K562 (cell line): ENCODE measurements around the gene SAMD11. TPM values are rescaled to one million over a fixed set of nuclear protein-coding genes. Genes with fewer than 3 reads are reported as not detected.

Source experiments
- ATAC-seq: fragments of 200-7000 bp; cut with Tn5 transposase; 3 replicates; pipeline ENCODE4 v1.9.1; 2020; ENCODE audit warnings: moderate library complexity
- BruUV-seq: library from RNA; stranded (reverse); fragments of 400-500 nt; replicated peaks from 2 replicates; lab custom pipeline; 2021; lab: Mats Ljungman, UMichigan
- CTCF ChIA-PET: fragments of 300-600 bp; formaldehyde crosslinking; extraction: SDS; loops from one replicate; lab custom pipeline; 2021; ENCODE audit warnings: low intra/inter-chr PET ratio; lab: Yijun Ruan, JAX
- POLR2A ChIA-PET: fragments of 300-600, 350-650 bp; sonication (Branson Sonifier 250); formaldehyde crosslinking; extraction: SDS; loops from one replicate; lab custom pipeline; 2021; ENCODE audit warnings: antibody characterized with exemption, inconsistent platforms; lab: Yijun Ruan, JAX
- DNase-seq, 4 experiments: peaks; one replicate each; pipeline versions ENCODE4 v3.0.0 to v3.0.0-alpha.2; 2011 to 2018; ENCODE audit warnings: low spot score in 3 of 4, mixed read lengths in 3 of 4; ENCODE audit errors: extremely low read depth in 1 of 4
- FAIRE-seq: peaks from 2 replicates; lab custom pipeline; 2011; peaks lifted over from hg19 to GRCh38; lab: Jason Lieb, UNC
- H2AFZ ChIP-seq: 2 replicates; pipeline ENCODE4 v1.6.0; 2011; ENCODE audit warnings: low read depth, low read length, control low read depth, inconsistent platforms
- H3K27ac ChIP-seq: fragments of 200-600 bp; 3 replicates; pipeline ENCODE4 v1.8.0; 2011; ENCODE audit warnings: low read depth, mild to moderate bottlenecking, control low read depth, inconsistent platforms, low read length, moderate library complexity, mixed read lengths; ENCODE audit errors: extremely low read depth
- H3K27me3 ChIP-seq, 2 experiments: fragments of 300-600 bp in 1 of 2; 2 replicates in 1 of 2; 3 replicates in 1 of 2; pipeline versions ENCODE4 v1.6.0 to v1.8.0; 2011; ENCODE audit warnings: inconsistent platforms in 2 of 2, low read length in 2 of 2, mild to moderate bottlenecking in 1 of 2, mixed read lengths in 1 of 2, moderate library complexity in 1 of 2; ENCODE audit not compliant: control insufficient read depth in 2 of 2, insufficient read depth in 2 of 2
- H3K36me3 ChIP-seq: fragments of 300-600 bp; 3 replicates; pipeline ENCODE4 v1.8.0; 2011; ENCODE audit warnings: mild to moderate bottlenecking, low read length, inconsistent platforms; ENCODE audit not compliant: control insufficient read depth, insufficient read depth
- H3K4me1 ChIP-seq, 2 experiments: fragments of 200-600 bp in 1 of 2; replicated peaks in 1 of 2; 2 replicates in 1 of 2; 3 replicates in 1 of 2; pipeline versions ENCODE4 v1.5.1 to v1.8.0; 2011; ENCODE audit warnings: inconsistent platforms in 2 of 2, low read length in 2 of 2, mild to moderate bottlenecking in 1 of 2, mixed read lengths in 1 of 2, moderate library complexity in 1 of 2; ENCODE audit not compliant: control insufficient read depth in 2 of 2, insufficient read depth in 2 of 2
- H3K4me2 ChIP-seq: 2 replicates; pipeline ENCODE4 v1.6.1; 2011; ENCODE audit warnings: low read length, control low read depth, inconsistent platforms, mixed read lengths; ENCODE audit not compliant: insufficient read depth
- H3K4me3 ChIP-seq: fragments of 200-600 bp; sonication (generic), shearing (Covaris generic); 2 replicates; pipeline ENCODE4 v1.5.1; 2016; ENCODE audit warnings: control low read depth, inconsistent platforms
- H3K79me2 ChIP-seq: fragments of 200-600 bp; 3 replicates; pipeline ENCODE4 v1.8.0; 2011; ENCODE audit warnings: low read length, inconsistent platforms; ENCODE audit not compliant: control insufficient read depth, insufficient read depth
- H3K9ac ChIP-seq, 2 experiments: 2 replicates each; pipeline versions ENCODE4 v1.6.0 to v1.6.1; 2011; ENCODE audit warnings: low read depth in 2 of 2, low read length in 2 of 2, control low read depth in 1 of 2, inconsistent platforms in 1 of 2, mild to moderate bottlenecking in 1 of 2, mixed read lengths in 1 of 2; ENCODE audit not compliant: insufficient read depth in 1 of 2
- H3K9me1 ChIP-seq: one replicate; pipeline ENCODE4 v1.6.0; 2011; ENCODE audit warnings: inconsistent platforms, mild to moderate bottlenecking, low read length, moderate library complexity; ENCODE audit not compliant: control insufficient read depth, insufficient read depth
- H3K9me3 ChIP-seq: replicated peaks from 2 replicates; pipeline ENCODE4 v1.5.1; 2011; ENCODE audit warnings: low read depth, low read length, inconsistent platforms; ENCODE audit not compliant: control insufficient read depth, insufficient read depth
- H4K20me1 ChIP-seq: replicated peaks from 2 replicates; pipeline ENCODE4 v1.6.1; 2011; ENCODE audit warnings: low read length, inconsistent platforms, mixed read lengths; ENCODE audit not compliant: control insufficient read depth, insufficient read depth
- BHLHE40 ChIP-seq: IDR thresholded peaks from 2 replicates; pipeline ENCODE4 v1.6.1; 2011; ENCODE audit warnings: low read length, improper control_type of control experiment
- CBX5 ChIP-seq: IDR thresholded peaks from 2 replicates; pipeline ENCODE4 v1.6.1; 2014; ENCODE audit warnings: low read depth, borderline replicate concordance
- KAT7 ChIP-seq: sonication (generic); formaldehyde crosslinking; IDR thresholded peaks from 2 replicates; pipeline ENCODE4 v1.8.0; 2022; ENCODE audit warnings: missing genetic modification reagents, mild to moderate bottlenecking, borderline replicate concordance
- SAFB2 ChIP-seq: fragments of 200-400 bp; formaldehyde crosslinking; IDR thresholded peaks from 2 replicates; pipeline ENCODE4 v1.6.1; 2018; ENCODE audit warnings: borderline replicate concordance, low read length, low read depth, moderate library complexity; ENCODE audit not compliant: severe bottlenecking
- TFAP4 ChIP-seq: sonication (generic); formaldehyde crosslinking; IDR thresholded peaks from 2 replicates; pipeline ENCODE4 v1.8.0; 2022; ENCODE audit warnings: missing genetic modification reagents, mild to moderate bottlenecking, moderate library complexity, borderline replicate concordance
- XRCC5 ChIP-seq: fragments of 200-400 bp; formaldehyde crosslinking; IDR thresholded peaks from 2 replicates; pipeline ENCODE4 v1.6.1; 2017; ENCODE audit warnings: low read depth, mild to moderate bottlenecking, low read length
- ZNF431 ChIP-seq: sonication (generic); formaldehyde crosslinking; IDR thresholded peaks from 2 replicates; pipeline ENCODE4 v1.8.0; 2022; ENCODE audit warnings: mild to moderate bottlenecking, missing genetic modification reagents
- ZNF518B ChIP-seq: fragments of 250-450 bp; sonication (Bioruptor Pico); IDR thresholded peaks from 2 replicates; pipeline ENCODE4 v1.5.0; 2021; ENCODE audit warnings: mild to moderate bottlenecking, moderate library complexity
- ZNF551 ChIP-seq: fragments of 250-450 bp; sonication (Bioruptor Pico); IDR thresholded peaks from 2 replicates; pipeline ENCODE4 v1.5.0; 2021; ENCODE audit warnings: mild to moderate bottlenecking, moderate library complexity
- ZNF707 ChIP-seq: fragments of 250-450 bp; sonication (Bioruptor Pico); conservative IDR thresholded peaks from 2 replicates; pipeline ENCODE4 v1.8.0; 2022; ENCODE audit warnings: inconsistent platforms, mild to moderate bottlenecking, moderate library complexity
- ZNF766 ChIP-seq: fragments of 200-800 bp; sonication (Bioruptor generic); conservative IDR thresholded peaks from 2 replicates; pipeline ENCODE4 v1.6.1; 2016; ENCODE audit warnings: missing genetic modification characterization, missing compliant biosample characterization
- WGBS: fragments of 100-300 bp; shearing (Covaris generic); methylation state at CpG from one replicate; pipeline ENCODE4 v1.1.6; 2016; ENCODE audit warnings: low coverage, mixed read lengths; ENCODE audit not compliant: insufficient coverage; ENCODE audit errors: missing lambda C conversion rate; 5-methylcytosine and 5-hydroxymethylcytosine counted together
- in situ Hi-C: fragments of 300-500 bp; cut with MboI; formaldehyde crosslinking; loops from 4 replicates; pipeline ENCODE4 v1.15.0; 2018; ENCODE audit warnings: inconsistent platforms, mixed read lengths
- intact Hi-C: fragments of 100-400 bp; cut with micrococcal nuclease; formaldehyde crosslinking; loops from 2 replicates; pipeline ENCODE4 v1.14.2; 2022
- polyA plus RNA-seq, 8 experiments: library from polyadenylated mRNA; depleted of rRNA in 4 of 8; stranded (reverse) in 5 of 8; unstranded in 3 of 8; fragments of >200 nt; fragmentation: Nextera tagmentation in 2 of 8; fragmentation: Illumina TruSeq in 1 of 8; extraction: Ambion mirVana in 2 of 8; extraction: Trizol in 1 of 8; gene quantifications; 2 replicates each; pipeline versions ENCODE4 v1.2.1 to v1.2.3, GENCODE V29; 2011 to 2014; ENCODE audit warnings: inconsistent platforms in 1 of 8, missing spikeins in 1 of 8
- total RNA-seq, 7 experiments: library from RNA; depleted of rRNA in 6 of 7; stranded (reverse); fragments of >200 nt in 6 of 7; fragmentation: Illumina TruSeq in 2 of 7; extraction: Trizol in 2 of 7; gene quantifications; 2 replicates each; pipeline versions ENCODE4 v1.2.1 to v1.2.3, GENCODE V29; 2011 to 2021; ENCODE audit warnings: low replicate concordance in 1 of 7

Gene SAMD11
- total and polyA plus RNA-seq, 9 of the 15 experiments (the other 6 are each of a cell fraction or from before 2014, with no cell fraction given): 0.07 to 0.82 (median 0.11) TPM; not detected in 2

GRCh38 chr1:929712-930632 lies 6.2 kb downstream of the SAMD11 start:
- 0 out of 2 replicates have a peak, but pooled peaks have one; percentile 55 for TF ChIP-seq KAT7 (CRISPR knock-in tag)
- no peak for TF ChIP-seq CBX5
- 0 out of 2 replicates have a peak, but pooled peaks have one; percentile 14 for TF ChIP-seq TFAP4 (CRISPR knock-in tag)
- no peak for TF ChIP-seq ZNF766 (CRISPR knock-in tag)
- no peak for TF ChIP-seq ZNF431
- TF ChIP-seq ZNF707: no peak
- TF ChIP-seq ZNF551 (CRISPR knock-in tag): no peak
- TF ChIP-seq ZNF518B (CRISPR knock-in tag): no peak
- no peak for TF ChIP-seq XRCC5
- no peak for TF ChIP-seq BHLHE40
- no peak for TF ChIP-seq SAFB2
- 20% methylated on average over 33 of the region's 40 CpGs for WGBS
- Histone ChIP-seq H3K4me1 (peaks cover 0 to 74% of the 10 kb centered on the region in 2 experiments; a peak in 3 of 5 replicates), H4K20me1 (peaks cover 36% of the 10 kb centered on the region), H3K27me3 (peaks cover 38 to 79% of the 10 kb centered on the region in 2 experiments; a peak in 4 of 5 replicates), H3K9me1 (no peaks in the 10 kb centered on the region), H2AFZ (no peak overlapping the region), H3K9me3 (no peaks in the 10 kb centered on the region), H3K4me2 (no peak overlapping the region), H3K36me3 (no peaks in the 10 kb centered on the region), H3K27ac (no peak overlapping the region), H3K79me2 (no peaks in the 10 kb centered on the region), H3K4me3 (no peak overlapping the region), H3K9ac (peak overlapping the region in 1 of 2 experiments; percentile 31; a peak in 1 of 4 replicates)
- no peak for FAIRE-seq
- intact Hi-C loops: no loop called here
- ChIA-PET POLR2A (interaction anchor here (0.7 to 3.1 kb wide), 5 partner anchors 9 to 37 kb away, joined by 3 to 11 read pairs (median 4); no protein-coding TSS in a partner anchor), CTCF (no interaction called here)
- no peak for DNase-seq
- ATAC-seq: no peak
- in situ Hi-C loops: no loop called here
- no TSS peak for BruUV-seq
